Fibroblast of mammary gland (primary cell): ENCODE results near the gene CEBPG.

Source experiments
- DNase-seq: peaks from one replicate; pipeline ENCODE4 v3.0.0-alpha.2; 2010; ENCODE audit warnings: low read depth
- H3K4me3 ChIP-seq: 2 replicates; pipeline ENCODE4 v1.5.1; 2011; ENCODE audit warnings: low read depth, mild to moderate bottlenecking, low read length, moderate library complexity; ENCODE audit not compliant: control insufficient read depth
- TF ChIP-seq, protein P1 (sequence below): conservative IDR thresholded peaks from 2 replicates; pipeline ENCODE4 v1.5.1; 2011; ENCODE audit warnings: low read depth, low read length, inconsistent platforms; ENCODE audit not compliant: control insufficient read depth, insufficient read depth

Gene CEBPG

DNA sequence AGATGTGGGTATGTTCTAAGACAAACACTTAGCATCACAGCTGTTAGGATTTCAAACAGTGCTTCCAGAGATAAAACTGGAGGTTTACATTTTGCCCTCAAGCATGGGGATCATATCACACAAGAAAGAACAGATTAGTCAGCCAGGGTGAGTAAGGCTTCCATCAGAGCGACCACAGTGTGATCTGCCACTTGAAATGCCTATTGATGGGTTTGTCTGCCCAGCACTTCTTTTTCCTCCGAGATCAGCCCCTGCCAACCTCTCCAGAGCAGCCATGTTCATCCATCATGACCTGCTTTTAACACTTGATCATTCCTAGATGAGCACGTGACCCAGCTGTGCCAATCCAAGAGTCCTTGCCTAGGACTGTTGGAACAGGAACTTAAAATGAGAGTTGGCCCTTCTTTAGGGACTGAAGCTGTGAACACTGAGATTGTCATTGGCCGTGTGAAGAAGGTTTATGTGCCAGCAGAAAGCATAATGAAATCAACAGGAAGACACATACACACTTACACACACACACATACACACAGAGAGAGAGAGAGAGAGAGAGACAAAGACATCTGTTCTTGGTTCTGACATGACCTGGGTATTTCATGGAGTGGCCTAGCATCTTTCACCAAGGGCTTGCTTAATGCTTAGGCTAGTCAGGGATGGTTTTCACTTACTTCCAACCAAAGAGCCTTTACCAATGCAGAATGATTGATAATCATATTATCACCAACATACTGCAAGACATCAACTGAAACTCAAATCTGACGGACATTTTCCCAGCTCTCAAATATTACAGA is 5.2 kb upstream of the CEBPG start:
- H3K4me3 ChIP-seq: no peak overlapping the region
- peak; percentile 74 for DNase-seq
- TF ChIP-seq, protein P1, sequence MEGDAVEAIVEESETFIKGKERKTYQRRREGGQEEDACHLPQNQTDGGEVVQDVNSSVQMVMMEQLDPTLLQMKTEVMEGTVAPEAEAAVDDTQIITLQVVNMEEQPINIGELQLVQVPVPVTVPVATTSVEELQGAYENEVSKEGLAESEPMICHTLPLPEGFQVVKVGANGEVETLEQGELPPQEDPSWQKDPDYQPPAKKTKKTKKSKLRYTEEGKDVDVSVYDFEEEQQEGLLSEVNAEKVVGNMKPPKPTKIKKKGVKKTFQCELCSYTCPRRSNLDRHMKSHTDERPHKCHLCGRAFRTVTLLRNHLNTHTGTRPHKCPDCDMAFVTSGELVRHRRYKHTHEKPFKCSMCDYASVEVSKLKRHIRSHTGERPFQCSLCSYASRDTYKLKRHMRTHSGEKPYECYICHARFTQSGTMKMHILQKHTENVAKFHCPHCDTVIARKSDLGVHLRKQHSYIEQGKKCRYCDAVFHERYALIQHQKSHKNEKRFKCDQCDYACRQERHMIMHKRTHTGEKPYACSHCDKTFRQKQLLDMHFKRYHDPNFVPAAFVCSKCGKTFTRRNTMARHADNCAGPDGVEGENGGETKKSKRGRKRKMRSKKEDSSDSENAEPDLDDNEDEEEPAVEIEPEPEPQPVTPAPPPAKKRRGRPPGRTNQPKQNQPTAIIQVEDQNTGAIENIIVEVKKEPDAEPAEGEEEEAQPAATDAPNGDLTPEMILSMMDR: no peak

DNA sequence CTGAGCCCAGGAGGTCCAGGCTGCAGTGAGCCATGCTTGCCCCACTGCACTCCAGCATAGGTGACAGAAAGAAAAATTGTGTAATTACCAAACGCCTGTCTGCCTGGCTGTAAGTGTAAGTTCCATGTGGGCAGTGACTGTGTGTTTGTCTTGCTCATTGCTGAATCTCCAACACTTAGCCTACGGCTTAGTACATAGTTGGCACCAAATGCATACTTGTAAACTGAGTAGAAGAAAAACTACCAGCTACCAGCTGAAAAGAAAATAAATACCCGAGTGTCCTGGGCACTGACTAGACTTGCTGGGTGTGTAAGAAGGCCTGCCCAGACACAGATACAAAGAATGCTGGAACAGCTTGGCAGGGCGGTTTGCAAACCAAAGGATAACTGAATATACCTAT is 2.7 kb upstream of the CEBPG start:
- no peak for DNase-seq
- TF ChIP-seq, protein P1: no peak
- no peak overlapping the region for H3K4me3 ChIP-seq

DNA sequence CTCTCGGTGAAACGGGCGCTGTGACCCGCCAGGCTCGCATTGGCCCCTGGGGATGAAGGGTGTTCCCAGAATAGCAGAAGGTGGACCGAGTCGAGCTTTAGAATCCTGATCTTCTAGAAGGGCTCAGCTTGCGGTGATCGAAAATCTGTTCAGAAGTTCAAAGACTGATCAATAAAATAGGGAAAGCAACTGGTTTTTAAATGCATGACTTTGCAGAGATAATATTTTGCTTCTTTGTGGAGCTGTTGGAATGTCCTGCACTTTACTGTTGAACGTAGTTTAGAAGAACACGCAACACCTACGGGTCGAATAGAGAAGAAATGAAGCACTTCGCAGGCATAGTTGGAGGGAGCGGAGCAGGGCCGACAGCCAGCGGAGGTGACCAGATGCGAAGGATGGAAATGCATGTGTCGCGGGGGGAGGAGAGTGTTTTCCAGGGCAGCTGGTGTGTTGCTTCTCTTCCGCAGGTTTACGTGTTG is 766 bp downstream of the CEBPG start:
- DNase-seq: no peak
- TF ChIP-seq, protein P1: no peak
- H3K4me3 ChIP-seq: peak overlapping the region; percentile 59

DNA sequence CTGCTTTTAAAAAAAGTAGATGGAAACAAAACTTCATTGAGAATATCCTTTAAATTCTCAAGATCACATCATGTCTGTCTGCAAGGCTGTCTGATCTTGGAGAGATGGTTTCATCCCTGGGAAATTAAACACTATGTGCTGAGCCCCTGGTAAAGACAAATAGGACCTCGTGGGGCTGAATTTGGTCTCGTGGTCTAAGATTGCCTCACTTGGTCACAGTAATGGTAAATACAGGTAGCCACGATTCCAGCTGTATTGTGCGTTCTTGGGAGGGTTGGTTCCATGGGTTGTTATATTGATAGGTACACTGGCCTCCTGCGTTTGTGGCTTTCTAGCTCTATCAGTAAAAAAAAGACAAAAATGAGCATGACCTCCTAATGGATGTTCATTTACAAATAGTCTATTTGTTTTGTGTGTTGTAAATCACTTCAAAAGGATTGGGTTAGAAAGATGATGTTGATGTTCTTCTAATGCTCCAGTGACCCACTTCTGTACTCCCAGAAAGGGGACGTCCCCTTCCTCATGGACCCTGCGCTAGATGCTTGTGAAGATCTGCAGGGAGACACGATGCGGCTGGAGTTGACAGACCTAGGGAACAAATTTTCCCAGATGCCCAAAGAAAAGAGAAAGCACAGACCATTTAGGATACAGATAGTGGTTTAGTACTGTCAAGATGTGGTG is 1.8 kb downstream of the CEBPG start:
- H3K4me3 ChIP-seq: no peak overlapping the region
- TF ChIP-seq, protein P1: no peak
- no peak for DNase-seq

DNA sequence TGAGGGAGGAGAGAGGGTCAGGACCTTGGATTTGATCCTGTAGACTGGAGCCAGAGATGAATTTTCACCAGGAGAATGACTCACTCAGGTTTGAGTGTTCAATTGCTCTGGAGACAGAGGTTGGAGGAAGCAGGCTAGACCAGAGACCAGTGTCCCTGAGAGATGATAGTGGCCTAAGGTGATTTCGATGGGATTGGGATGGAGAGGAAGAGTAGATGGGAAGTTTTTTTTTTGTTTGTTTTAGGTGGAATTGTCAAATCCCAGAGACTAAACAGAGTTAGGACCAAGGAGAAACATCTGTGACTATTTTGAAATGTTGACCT is 2.3 kb downstream of the CEBPG start:
- TF ChIP-seq, protein P1: no peak
- no peak overlapping the region for H3K4me3 ChIP-seq
- DNase-seq: peak; percentile 85

DNA sequence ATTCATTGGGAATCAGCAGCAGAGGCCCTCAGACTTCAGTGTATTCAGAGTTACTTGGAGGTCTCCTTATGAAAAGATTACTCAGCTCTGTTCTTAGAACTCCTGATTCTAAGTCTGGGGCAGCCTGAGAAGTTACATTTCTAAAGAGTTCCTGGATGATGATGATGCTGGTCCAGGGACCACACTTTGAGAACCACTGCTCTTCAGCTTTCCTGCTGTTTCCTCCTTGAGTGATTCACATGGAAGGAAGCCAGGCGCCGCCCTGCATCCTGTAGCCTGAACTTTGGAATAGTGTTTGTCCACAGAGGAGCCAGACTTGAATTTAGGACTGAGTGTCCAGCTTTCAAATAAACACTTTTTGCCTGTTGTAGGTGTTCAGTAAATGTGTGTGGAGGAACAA is 2.9 kb downstream of the CEBPG start:
- DNase-seq: peak; percentile 96
- no peak overlapping the region for H3K4me3 ChIP-seq
- TF ChIP-seq, protein P1: no peak
